Measurements from ENCODE around the gene CBX7. TPM values are rescaled to one million over a fixed set of nuclear protein-coding genes. Genes with fewer than 3 reads are reported as not detected.
A peak's percentile ranks its signal among the peaks of the same experiment; 100 is the strongest.
"Not testable (repeated sequence)": the region's sequence is repeated elsewhere in the genome, so short reads cannot be mapped to it uniquely, and the experiment has no call there.

Gene CBX7
- total and polyA plus RNA-seq, 2 donors = 4.2 to 34.5 TPM

DNA sequence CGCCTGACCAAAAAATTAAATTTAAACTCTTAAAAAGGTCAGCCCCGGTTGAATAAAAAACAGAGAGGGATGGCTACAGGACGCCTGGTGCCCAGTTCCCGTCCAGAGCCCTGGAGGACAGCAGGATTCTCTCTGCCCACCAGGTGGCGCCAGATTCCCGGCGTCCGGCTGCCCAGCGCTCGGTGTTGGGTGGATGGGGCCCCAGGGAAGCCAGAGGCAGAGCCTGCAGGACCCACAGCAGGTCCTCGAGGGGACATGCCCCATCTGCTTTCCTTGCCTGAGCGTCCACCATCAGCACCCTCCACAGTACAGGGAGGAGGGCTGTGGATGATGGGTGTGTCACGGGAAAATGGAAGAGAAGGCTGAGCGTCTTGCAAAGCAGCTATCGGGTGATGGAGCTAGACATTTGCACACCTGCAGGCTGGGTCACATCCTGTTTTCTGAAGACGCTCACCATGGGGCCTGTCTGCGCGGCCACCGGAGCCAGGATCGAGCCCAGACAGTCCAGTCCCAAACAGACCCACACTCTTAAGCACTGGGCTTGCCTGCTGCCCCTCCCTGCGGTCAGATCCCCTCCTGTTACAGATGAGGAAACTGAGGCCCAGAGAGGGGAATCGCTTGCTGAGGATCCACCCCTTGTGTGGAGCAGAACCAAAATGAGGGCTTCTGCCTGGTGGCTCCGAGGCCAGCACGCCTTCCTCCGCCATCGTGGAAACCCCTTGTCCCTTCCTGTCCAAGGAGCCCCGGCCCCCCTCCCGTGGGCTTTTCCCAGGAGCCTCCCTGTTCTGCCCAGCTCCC, 18.5 kb upstream of the CBX7 start:
- Histone ChIP-seq H3K27ac (ENCODE audit: low read depth in 1 of 2, low read length in 1 of 2) (peak overlapping the region; percentile 77 to 91), H3K27me3 (ENCODE audit: control insufficient read depth in 2 of 2, insufficient read depth in 1 of 2, low read length in 1 of 2) (peaks cover 0 to 9% of the 10 kb centered on the region in 2 donors), H3K4me3 (ENCODE audit: low read length in 2 of 2) (peak overlapping the region; percentile 17 to 41), H3K36me3 (ENCODE audit: control insufficient read depth in 2 of 2, insufficient read depth in 2 of 2, low read length in 1 of 2) (no peaks in the 10 kb centered on the region), H3K9me3 (ENCODE audit: control insufficient read depth in 2 of 2, insufficient read depth in 1 of 2, low read length in 1 of 2) (no peaks in the 10 kb centered on the region), H3K4me1 (ENCODE audit: control insufficient read depth in 2 of 2, insufficient read depth in 2 of 2, low read length in 2 of 2) (peaks cover 21 to 48% of the 10 kb centered on the region in 2 donors)
- 19% methylated on average over 28 of the region's 28 CpGs for WGBS
- peak; percentile 64 to 91 (median 74) for DNase-seq (ENCODE audit: low read depth in 6 of 9, low spot score in 9 of 9)

DNA sequence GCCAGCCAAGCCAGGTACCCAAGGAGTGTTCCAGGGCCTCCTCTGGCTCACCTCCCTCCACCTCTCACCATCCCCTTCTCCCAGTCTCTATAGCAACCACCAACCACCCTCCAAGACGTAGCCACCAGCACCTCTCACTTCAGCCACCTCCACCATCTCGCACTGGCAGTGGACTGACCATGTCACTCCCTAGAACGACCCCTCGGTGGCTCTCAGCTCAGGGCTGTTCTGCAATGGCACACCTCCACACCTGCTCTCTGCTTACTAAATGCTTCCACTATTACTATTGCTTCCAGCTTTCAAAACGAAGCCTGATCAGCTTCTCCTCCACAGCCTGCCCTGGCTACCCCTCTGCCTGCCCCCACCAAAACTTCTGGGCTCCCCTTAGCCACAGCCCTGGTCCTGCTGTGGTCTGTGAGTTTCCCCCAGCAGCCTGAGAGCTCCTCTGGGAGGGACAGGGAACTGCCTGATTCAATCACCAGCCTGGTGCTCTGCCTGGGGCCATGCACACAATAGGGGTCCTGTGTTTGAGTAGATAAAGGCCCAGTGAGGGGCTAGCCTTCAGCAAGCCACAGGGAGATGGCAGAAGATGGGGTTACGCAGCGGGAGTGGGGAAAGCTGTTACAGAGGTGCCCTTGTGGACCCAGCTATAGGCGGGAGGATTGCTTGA, 17.5 kb upstream of the CBX7 start:
- no peaks in the 10 kb centered on the region for H3K36me3 ChIP-seq (ENCODE audit: control insufficient read depth in 2 of 2, insufficient read depth in 2 of 2, low read length in 1 of 2)
- no peak for DNase-seq (ENCODE audit: low read depth in 6 of 9, low spot score in 9 of 9)
- H3K4me1 ChIP-seq (ENCODE audit: control insufficient read depth in 2 of 2, insufficient read depth in 2 of 2, low read length in 2 of 2) = peaks cover 21 to 42% of the 10 kb centered on the region in 2 donors
- H3K4me3 ChIP-seq (ENCODE audit: low read length in 2 of 2) = no peak overlapping the region
- peaks cover 0 to 9% of the 10 kb centered on the region in 2 donors for H3K27me3 ChIP-seq (ENCODE audit: control insufficient read depth in 2 of 2, insufficient read depth in 1 of 2, low read length in 1 of 2)
- H3K27ac ChIP-seq (ENCODE audit: low read depth in 1 of 2, low read length in 1 of 2) = no peak overlapping the region
- no peaks in the 10 kb centered on the region for H3K9me3 ChIP-seq (ENCODE audit: control insufficient read depth in 2 of 2, insufficient read depth in 1 of 2, low read length in 1 of 2)
- WGBS = 74% methylated on average over 8 of the region's 8 CpGs

DNA sequence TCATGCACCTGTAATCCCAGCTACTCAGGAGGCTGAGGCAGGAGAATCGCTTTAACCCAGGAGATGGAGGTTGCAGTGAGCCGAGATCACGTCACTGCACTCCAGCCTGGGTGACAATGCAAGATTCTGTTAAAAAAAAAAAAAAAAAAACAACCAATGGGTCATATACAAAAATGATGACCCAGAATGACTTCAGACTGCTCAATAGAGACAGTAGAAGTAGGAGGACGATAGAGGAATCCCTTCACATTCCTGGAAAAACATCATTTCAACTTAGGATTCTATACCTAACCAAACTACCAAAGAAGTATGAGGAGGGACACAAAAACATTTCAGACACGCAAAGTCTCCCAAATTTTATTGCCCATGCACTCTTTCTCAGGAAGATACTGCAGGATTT, 14.1 kb upstream of the CBX7 start:
- Histone ChIP-seq H3K9me3 (ENCODE audit: control insufficient read depth in 2 of 2, insufficient read depth in 1 of 2, low read length in 1 of 2) (no peaks in the 10 kb centered on the region), H3K4me1 (ENCODE audit: control insufficient read depth in 2 of 2, insufficient read depth in 2 of 2, low read length in 2 of 2) (peaks cover 6 to 11% of the 10 kb centered on the region in 2 donors), H3K36me3 (ENCODE audit: control insufficient read depth in 2 of 2, insufficient read depth in 2 of 2, low read length in 1 of 2) (no peaks in the 10 kb centered on the region), H3K4me3 (ENCODE audit: low read length in 2 of 2) (no peak overlapping the region), H3K27ac (ENCODE audit: low read depth in 1 of 2, low read length in 1 of 2) (no peak overlapping the region), H3K27me3 (ENCODE audit: control insufficient read depth in 2 of 2, insufficient read depth in 1 of 2, low read length in 1 of 2) (peaks cover 0 to 9% of the 10 kb centered on the region in 2 donors)
- no peak for DNase-seq (ENCODE audit: low read depth in 6 of 9, low spot score in 9 of 9)
- WGBS = 97% methylated on average over 5 of the region's 5 CpGs

DNA sequence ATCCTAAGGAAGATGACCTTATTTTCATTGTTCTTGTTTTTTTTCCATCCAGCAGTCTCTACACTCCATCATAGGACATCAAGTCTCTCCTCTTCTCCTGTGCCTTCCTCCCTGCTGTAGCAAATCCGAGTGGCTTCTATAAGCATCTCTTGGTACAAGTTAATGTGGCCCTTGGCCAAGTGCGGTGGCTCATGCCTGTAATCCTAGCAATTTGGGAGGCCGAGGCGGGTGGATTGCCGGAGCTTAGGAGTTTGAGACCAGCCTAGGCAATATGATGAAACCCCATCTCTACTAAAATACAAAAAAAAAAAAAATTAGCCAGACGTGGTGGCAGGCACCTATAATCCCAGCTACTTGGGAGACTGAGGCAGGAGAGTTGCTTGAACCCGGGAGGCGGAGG, 3.6 kb upstream of the CBX7 start:
- 96% methylated on average over 8 of the region's 8 CpGs for whole genome bisulfite sequencing
- peaks cover 19 to 43% of the 10 kb centered on the region in 2 donors for H3K27me3 ChIP-seq (ENCODE audit: control insufficient read depth in 2 of 2, insufficient read depth in 1 of 2, low read length in 1 of 2)
- H3K27ac ChIP-seq (ENCODE audit: low read depth in 1 of 2, low read length in 1 of 2); DNase-seq (ENCODE audit: low read depth in 6 of 9, low spot score in 9 of 9); H3K4me3 ChIP-seq (ENCODE audit: low read length in 2 of 2); H3K9me3 ChIP-seq (ENCODE audit: control insufficient read depth in 2 of 2, insufficient read depth in 1 of 2, low read length in 1 of 2); H3K36me3 ChIP-seq (ENCODE audit: control insufficient read depth in 2 of 2, insufficient read depth in 2 of 2, low read length in 1 of 2): not testable (repeated sequence)
- H3K4me1 ChIP-seq (ENCODE audit: control insufficient read depth in 2 of 2, insufficient read depth in 2 of 2, low read length in 2 of 2) = peaks cover 12 to 19% of the 10 kb centered on the region in 2 donors

DNA sequence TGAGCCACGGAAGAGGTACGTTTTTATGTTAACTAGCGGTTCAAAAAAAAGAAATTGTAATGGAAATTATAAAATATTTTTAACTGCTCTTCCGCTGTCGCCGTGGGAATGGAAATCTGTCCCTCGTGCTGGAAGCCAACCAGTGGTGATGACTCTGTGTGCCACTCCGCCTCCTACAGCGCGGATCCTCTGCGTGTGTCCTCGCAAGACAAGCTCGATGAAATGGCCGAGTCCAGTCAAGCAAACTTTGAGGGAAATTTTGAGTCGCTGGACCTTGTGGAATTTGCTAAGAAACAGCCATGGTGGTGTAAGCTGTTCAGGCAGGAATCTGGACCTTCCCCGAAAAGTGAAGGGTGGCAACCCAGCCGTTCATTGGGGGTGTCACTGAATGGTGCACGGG, 2.9 kb upstream of the CBX7 start:
- no peaks in the 10 kb centered on the region for H3K36me3 ChIP-seq (ENCODE audit: control insufficient read depth in 2 of 2, insufficient read depth in 2 of 2, low read length in 1 of 2)
- peaks cover 19 to 41% of the 10 kb centered on the region in 2 donors for H3K27me3 ChIP-seq (ENCODE audit: control insufficient read depth in 2 of 2, insufficient read depth in 1 of 2, low read length in 1 of 2)
- no peak overlapping the region for H3K4me3 ChIP-seq (ENCODE audit: low read length in 2 of 2)
- no peak overlapping the region for H3K27ac ChIP-seq (ENCODE audit: low read depth in 1 of 2, low read length in 1 of 2)
- 92% methylated on average over 18 of the region's 18 CpGs for WGBS
- H3K4me1 ChIP-seq (ENCODE audit: control insufficient read depth in 2 of 2, insufficient read depth in 2 of 2, low read length in 2 of 2) = peaks cover 12 to 25% of the 10 kb centered on the region in 2 donors
- peaks cover 0 to 5% of the 10 kb centered on the region in 2 donors for H3K9me3 ChIP-seq (ENCODE audit: control insufficient read depth in 2 of 2, insufficient read depth in 1 of 2, low read length in 1 of 2)
- no peak for DNase-seq (ENCODE audit: low read depth in 6 of 9, low spot score in 9 of 9)

DNA sequence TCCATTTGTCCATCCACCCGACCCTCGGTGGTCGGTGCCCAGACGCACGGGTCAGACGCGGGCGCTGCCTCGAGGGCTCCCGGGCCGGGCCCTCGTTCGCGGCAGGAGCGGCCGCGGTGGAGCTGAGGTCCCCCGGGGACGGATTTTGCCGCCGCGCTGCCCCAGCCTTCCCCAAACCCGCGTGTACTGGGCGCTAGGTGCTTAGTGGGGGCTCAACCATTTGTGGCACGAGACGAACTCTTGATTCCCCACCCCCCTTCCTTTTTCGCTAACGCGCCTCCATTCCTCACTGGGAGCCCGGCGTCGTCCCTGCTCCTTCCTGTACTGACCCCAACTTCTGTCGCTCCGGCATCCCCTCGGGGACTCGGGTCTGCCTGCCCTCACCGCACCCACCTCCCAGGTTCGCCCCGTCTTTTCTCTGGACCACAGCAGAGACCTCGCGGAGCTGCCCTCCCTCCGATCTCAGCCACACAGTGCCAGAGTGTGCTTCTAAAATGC, 789 bp upstream of the CBX7 start:
- Histone ChIP-seq H3K4me1 (ENCODE audit: control insufficient read depth in 2 of 2, insufficient read depth in 2 of 2, low read length in 2 of 2) (peaks cover 12 to 44% of the 10 kb centered on the region in 2 donors), H3K36me3 (ENCODE audit: control insufficient read depth in 2 of 2, insufficient read depth in 2 of 2, low read length in 1 of 2) (peaks cover 3 to 13% of the 10 kb centered on the region in 2 donors), H3K9me3 (ENCODE audit: control insufficient read depth in 2 of 2, insufficient read depth in 1 of 2, low read length in 1 of 2) (peaks cover 0 to 5% of the 10 kb centered on the region in 2 donors), H3K4me3 (ENCODE audit: low read length in 2 of 2) (peak overlapping the region; percentile 68 to 86), H3K27ac (ENCODE audit: low read depth in 1 of 2, low read length in 1 of 2) (peak overlapping the region in 1 of 2 donors; percentile 87), H3K27me3 (ENCODE audit: control insufficient read depth in 2 of 2, insufficient read depth in 1 of 2, low read length in 1 of 2) (peaks cover 19 to 41% of the 10 kb centered on the region in 2 donors)
- no peak for DNase-seq (ENCODE audit: low read depth in 6 of 9, low spot score in 9 of 9)
- WGBS = 2% methylated on average over 43 of the region's 43 CpGs

DNA sequence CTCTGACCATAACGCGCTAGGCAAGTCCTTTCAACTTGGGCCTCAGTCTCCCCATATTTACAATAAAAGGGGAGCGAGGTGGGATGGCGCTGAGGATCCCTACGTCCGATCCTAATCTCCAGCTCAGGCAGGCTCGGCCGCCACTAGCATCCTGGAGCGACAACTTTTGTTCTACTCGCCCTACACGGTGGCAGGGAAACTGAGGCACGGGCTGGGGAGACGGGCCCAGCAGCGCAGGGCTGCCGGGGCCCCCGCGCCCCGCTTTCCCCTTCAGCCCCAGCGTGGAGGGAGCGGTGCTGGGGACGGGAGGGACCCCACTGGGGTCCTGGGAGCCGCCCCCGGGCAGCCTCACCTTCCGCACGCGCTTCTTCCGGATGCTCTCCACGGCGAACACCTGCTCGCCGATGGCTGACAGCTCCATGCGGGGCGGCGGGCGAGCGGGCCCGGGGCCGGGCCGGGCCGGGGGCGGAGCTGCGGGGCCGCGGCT, 413 bp downstream of the CBX7 start:
- Histone ChIP-seq H3K4me1 (ENCODE audit: control insufficient read depth in 2 of 2, insufficient read depth in 2 of 2, low read length in 2 of 2) (peaks cover 12 to 45% of the 10 kb centered on the region in 2 donors), H3K4me3 (ENCODE audit: low read length in 2 of 2) (peak overlapping the region; percentile 52 to 86), H3K9me3 (ENCODE audit: control insufficient read depth in 2 of 2, insufficient read depth in 1 of 2, low read length in 1 of 2) (peaks cover 0 to 5% of the 10 kb centered on the region in 2 donors), H3K27me3 (ENCODE audit: control insufficient read depth in 2 of 2, insufficient read depth in 1 of 2, low read length in 1 of 2) (peaks cover 19 to 37% of the 10 kb centered on the region in 2 donors), H3K27ac (ENCODE audit: low read depth in 1 of 2, low read length in 1 of 2) (peak overlapping the region; percentile 74 to 78), H3K36me3 (ENCODE audit: control insufficient read depth in 2 of 2, insufficient read depth in 2 of 2, low read length in 1 of 2) (peaks cover 3 to 16% of the 10 kb centered on the region in 2 donors)
- no peak for DNase-seq (ENCODE audit: low read depth in 6 of 9, low spot score in 9 of 9)
- WGBS = 16% methylated on average over 44 of the region's 44 CpGs

DNA sequence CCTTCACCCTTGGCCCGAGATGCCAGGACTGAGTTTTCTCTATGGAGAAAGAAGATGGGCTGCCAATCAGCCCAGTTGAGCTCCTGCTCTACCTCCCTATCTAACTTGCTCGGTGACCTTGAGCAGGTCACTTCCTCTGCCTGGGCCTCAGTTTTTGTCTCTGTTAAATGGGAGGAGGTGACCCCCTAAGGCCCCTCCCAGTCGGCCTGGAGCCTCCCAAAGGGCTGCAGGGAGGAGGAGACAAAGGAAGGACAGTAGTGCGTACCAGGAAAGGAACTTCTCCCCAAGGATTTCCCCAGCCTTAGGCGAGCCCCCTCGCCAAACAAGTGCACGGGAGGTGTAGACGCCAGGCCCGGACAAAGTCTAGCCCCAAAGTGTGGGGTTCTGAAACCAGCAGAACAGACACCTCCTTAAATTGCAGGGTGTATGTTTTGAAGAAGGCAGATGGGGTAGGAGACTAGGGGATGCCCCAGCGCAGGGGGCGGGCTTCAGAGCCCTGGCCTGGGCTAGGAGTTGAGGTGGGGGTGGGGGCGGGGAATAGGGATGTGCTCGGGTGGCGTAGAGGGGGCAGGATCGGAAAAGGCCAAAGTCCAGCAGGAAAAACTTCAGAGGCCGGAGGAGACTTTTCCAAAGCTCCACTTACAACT, 1.0 kb downstream of the CBX7 start:
- peaks cover 19 to 35% of the 10 kb centered on the region in 2 donors for H3K27me3 ChIP-seq (ENCODE audit: control insufficient read depth in 2 of 2, insufficient read depth in 1 of 2, low read length in 1 of 2)
- peaks cover 16 to 48% of the 10 kb centered on the region in 2 donors for H3K4me1 ChIP-seq (ENCODE audit: control insufficient read depth in 2 of 2, insufficient read depth in 2 of 2, low read length in 2 of 2)
- peaks cover 3 to 16% of the 10 kb centered on the region in 2 donors for H3K36me3 ChIP-seq (ENCODE audit: control insufficient read depth in 2 of 2, insufficient read depth in 2 of 2, low read length in 1 of 2)
- H3K9me3 ChIP-seq (ENCODE audit: control insufficient read depth in 2 of 2, insufficient read depth in 1 of 2, low read length in 1 of 2) = peaks cover 0 to 5% of the 10 kb centered on the region in 2 donors
- no peak for DNase-seq (ENCODE audit: low read depth in 6 of 9, low spot score in 9 of 9)
- peak overlapping the region; percentile 4 to 78 for H3K27ac ChIP-seq (ENCODE audit: low read depth in 1 of 2, low read length in 1 of 2)
- 87% methylated on average over 16 of the region's 16 CpGs for WGBS
- H3K4me3 ChIP-seq (ENCODE audit: low read length in 2 of 2) = peak overlapping the region; percentile 52 to 86
